A549 (cell line): ENCODE results near the gene CHID1. TPM values are rescaled to one million over a fixed set of nuclear protein-coding genes. Genes with fewer than 3 reads are reported as not detected.
A peak's percentile ranks its signal among the peaks of the same experiment; 100 is the strongest.

Experiments
- ATAC-seq, 2 experiments: fragments of 200-7000 bp in 1 of 2; fragments of >200 bp in 1 of 2; cut with Nextera tagmentation in 1 of 2; cut with Tn5 transposase in 1 of 2; 3 replicates each; pipeline versions ENCODE4 v1.8.0 to v1.9.1; 2018 to 2020; ENCODE audit warnings: mild to moderate bottlenecking in 1 of 2, moderate library complexity in 1 of 2
- CTCF ChIA-PET: fragments of 300-600 bp; sonication (Branson Sonifier 250); formaldehyde crosslinking; extraction: SDS; loops from one replicate; lab custom pipeline; 2021; ENCODE audit warnings: antibody characterized with exemption, inconsistent platforms; lab: Yijun Ruan, JAX
- POLR2A ChIA-PET: fragments of 350-600 bp; formaldehyde crosslinking; extraction: SDS; loops from one replicate; lab custom pipeline; 2021; ENCODE audit warnings: antibody characterized with exemption, inconsistent platforms; lab: Yijun Ruan, JAX
- DNase-seq, 2 experiments: peaks; one replicate each; pipeline versions ENCODE4 v3.0.0 to v3.0.0-alpha.2; 2011 to 2016; ENCODE audit warnings: low read depth in 1 of 2, low spot score in 1 of 2
- FAIRE-seq: peaks from 2 replicates; lab custom pipeline; 2011; peaks lifted over from hg19 to GRCh38; lab: Jason Lieb, UNC
- H3K27ac ChIP-seq, 2 experiments: fragments of >200 bp; sonication (Bioruptor Twin); formaldehyde crosslinking; 3 replicates each; pipeline ENCODE4 v1.5.1; 2016 to 2017
- H3K4me1 ChIP-seq: fragments of >200 bp; sonication (Bioruptor Twin); formaldehyde crosslinking; 3 replicates; pipeline ENCODE4 v1.6.1; 2016
- H3K4me2 ChIP-seq: fragments of >200 bp; sonication (Bioruptor Twin); formaldehyde crosslinking; 3 replicates; pipeline ENCODE4 v1.6.1; 2016
- H3K4me3 ChIP-seq: fragments of >200 bp; sonication (Bioruptor Twin); formaldehyde crosslinking; 3 replicates; pipeline ENCODE4 v1.5.1; 2016
- H3K9me3 ChIP-seq: fragments of >200 bp; sonication (Bioruptor Twin); formaldehyde crosslinking; 3 replicates; pipeline ENCODE4 v1.6.1; 2016
- BHLHE40 ChIP-seq: IDR thresholded peaks from 2 replicates; pipeline ENCODE4 v1.6.1; 2012; ENCODE audit warnings: low read depth, low read length, inconsistent platforms
- CBX2 ChIP-seq: fragments of 200-600 bp; sonication (generic); IDR thresholded peaks from 2 replicates; pipeline ENCODE4 v1.6.1; 2016; ENCODE audit warnings: low read depth, mild to moderate bottlenecking, borderline replicate concordance
- CEBPB ChIP-seq, 2 experiments: fragments of >200 bp in 1 of 2; sonication (Bioruptor Twin) in 1 of 2; formaldehyde crosslinking in 1 of 2; IDR thresholded peaks; 2 replicates each; pipeline ENCODE4 v1.6.1; 2012 to 2016
- CHD4 ChIP-seq: fragments of 200-600 bp; sonication (generic); IDR thresholded peaks from 2 replicates; pipeline ENCODE4 v1.6.1; 2016; ENCODE audit warnings: antibody characterized with exemption, mild to moderate bottlenecking, borderline replicate concordance
- CTCF ChIP-seq: fragments of >200 bp; sonication (Bioruptor Twin); formaldehyde crosslinking; IDR thresholded peaks from 3 replicates; pipeline ENCODE4 v1.5.1; 2016
- E2F6 ChIP-seq: IDR thresholded peaks from 2 replicates; pipeline ENCODE4 v1.6.1; 2012; ENCODE audit warnings: low read depth, borderline replicate concordance
- FOSL2 ChIP-seq, 2 experiments: fragments of 450-650 bp in 1 of 2; fragments of >200 bp in 1 of 2; sonication (Bioruptor Twin) in 1 of 2; formaldehyde crosslinking; IDR thresholded peaks; 2 replicates each; pipeline versions ENCODE4 v1.5.0 to v1.6.1; 2016 to 2020; ENCODE audit warnings: mild to moderate bottlenecking in 1 of 2, moderate library complexity in 1 of 2
- HDAC2 ChIP-seq: fragments of 200-600 bp; sonication (generic); IDR thresholded peaks from 2 replicates; pipeline ENCODE4 v1.6.1; 2016
- JUN ChIP-seq, 2 experiments: fragments of >200 bp; sonication (Bioruptor Twin); formaldehyde crosslinking; IDR thresholded peaks; 2 replicates in 1 of 2; 3 replicates in 1 of 2; pipeline ENCODE4 v1.6.1; 2016 to 2017
- JUNB ChIP-seq: fragments of >200 bp; sonication (Bioruptor Twin); formaldehyde crosslinking; IDR thresholded peaks from 2 replicates; pipeline ENCODE4 v1.6.1; 2016
- KDM1A ChIP-seq: fragments of 200-600 bp; sonication (generic); IDR thresholded peaks from 2 replicates; pipeline ENCODE4 v1.6.1; 2016; ENCODE audit warnings: low read depth, mild to moderate bottlenecking
- KDM5A ChIP-seq: fragments of 200-600 bp; sonication (generic); IDR thresholded peaks from 2 replicates; pipeline ENCODE4 v1.6.1; 2016; ENCODE audit warnings: antibody characterized with exemption, mild to moderate bottlenecking
- MAX ChIP-seq: IDR thresholded peaks from 2 replicates; pipeline ENCODE4 v1.6.1; 2012
- PHF8 ChIP-seq: fragments of 200-600 bp; sonication (generic); IDR thresholded peaks from 2 replicates; pipeline ENCODE4 v1.6.1; 2016; ENCODE audit warnings: low read depth, mild to moderate bottlenecking, antibody characterized with exemption, moderate library complexity, borderline replicate concordance
- POLR2A ChIP-seq: IDR thresholded peaks from 2 replicates; pipeline ENCODE4 v1.6.1; 2012; ENCODE audit warnings: mild to moderate bottlenecking, low read length
- POLR2AphosphoS2 ChIP-seq: conservative IDR thresholded peaks from 2 replicates; pipeline ENCODE4 v1.6.1; 2012; ENCODE audit warnings: low read length, improper control_type of control experiment, inconsistent platforms
- RNF2 ChIP-seq: fragments of 200-600 bp; sonication (generic); IDR thresholded peaks from 2 replicates; pipeline ENCODE4 v1.6.1; 2016; ENCODE audit warnings: low read depth, mild to moderate bottlenecking, antibody characterized with exemption, moderate library complexity, borderline replicate concordance
- SMC3 ChIP-seq: fragments of >200 bp; sonication (Bioruptor Twin); formaldehyde crosslinking; IDR thresholded peaks from 3 replicates; pipeline ENCODE4 v1.6.1; 2018; ENCODE audit warnings: inconsistent platforms
- ZFP36 ChIP-seq: fragments of 450-650 bp; IDR thresholded peaks from 2 replicates; pipeline ENCODE4 v1.6.1; 2014; ENCODE audit warnings: borderline replicate concordance; ENCODE audit not compliant: partially characterized antibody
- ZNF302 ChIP-seq: fragments of 250-450 bp; sonication (Bioruptor Pico); IDR thresholded peaks from 2 replicates; pipeline ENCODE4 v1.9.0; 2021; ENCODE audit warnings: inconsistent platforms, mild to moderate bottlenecking, moderate library complexity
- ZSCAN20 ChIP-seq: fragments of 250-450 bp; sonication (Bioruptor Pico); IDR thresholded peaks from 2 replicates; pipeline ENCODE4 v1.8.0; 2022; ENCODE audit warnings: mild to moderate bottlenecking, moderate library complexity
- WGBS: methylation state at CpG from one replicate; pipeline ENCODE4 v1.1.6; 2017; ENCODE audit errors: missing lambda C conversion rate; 5-methylcytosine and 5-hydroxymethylcytosine counted together
- polyA plus RNA-seq, 4 experiments: library from polyadenylated mRNA; depleted of rRNA in 3 of 4; stranded (reverse); fragments of >200 nt; fragmentation: RNase III in 1 of 4; extraction: RNeasy Plus Mini Kit Qiagen cat#74134 plus additional on column Dnase treatment in 1 of 4; gene quantifications; 2 replicates in 3 of 4; 3 replicates in 1 of 4; pipeline ENCODE4 v1.2.3, GENCODE V29; 2011 to 2017
- TF ChIP-seq, protein P1 (sequence below): fragments of 250-450 bp; sonication (Bioruptor Pico); IDR thresholded peaks from 2 replicates; pipeline ENCODE4 v1.5.0; 2020; ENCODE audit warnings: low read depth, mild to moderate bottlenecking, moderate library complexity
- TF ChIP-seq, protein P2 (sequence below): IDR thresholded peaks from 2 replicates; pipeline ENCODE4 v1.6.1; 2012
- TF ChIP-seq, protein P3 (sequence below): fragments of >200 bp; sonication (Bioruptor Twin); formaldehyde crosslinking; IDR thresholded peaks from 3 replicates; pipeline ENCODE4 v1.6.1; 2016
- TF ChIP-seq, protein P4 (sequence below): fragments of 450-650 bp; IDR thresholded peaks from 2 replicates; pipeline ENCODE4 v1.6.1; 2014; ENCODE audit warnings: antibody characterized with exemption

CHID1 gene
- polyA plus RNA-seq, 2 of the 4 experiments (the other 2 are of a cell fraction), result 53.8 to 70.6 TPM

GRCh38 chr11:911890-912219, 1.2 kb upstream of the CHID1 start:
- ChIA-PET POLR2A (interaction anchor here (1.0 kb wide), 1 partner anchor 10 kb away, joined by 4 read pairs; no protein-coding TSS in a partner anchor), CTCF (interaction anchor here (0.5 to 3.1 kb wide), 6 partner anchors 12 to 139 kb away, joined by 3 to 26 read pairs (median 6); partner anchors contain the start of gene AP2A2)
- peak overlapping the region; percentile 96 to 98; a peak in 5 of 6 replicates for H3K27ac ChIP-seq
- no peaks in the 10 kb centered on the region for H3K9me3 ChIP-seq
- ATAC-seq, result no peak
- TF ChIP-seq CEBPB (IDR thresholded peaks at IDR 0.05) (no peak), FOSL2 (IDR thresholded peaks at IDR 0.05) (no peak), FOSL2 (CRISPR knock-in tag; IDR thresholded peaks at IDR 0.05) (no peak), KDM5A (no peak), MAX (no peak), POLR2AphosphoS2 (no peak), POLR2A (no peak), SMC3 (no peak), ZNF302 (CRISPR knock-in tag) (no peak), RNF2 (no peak), CHD4 (no peak), CTCF (no peak), ZSCAN20 (CRISPR knock-in tag) (no peak), HDAC2 (no peak), KDM1A (no peak), ZFP36 (no peak), BHLHE40 (no peak), CBX2 (no peak), JUNB (no peak)
- TF ChIP-seq, protein P1, sequence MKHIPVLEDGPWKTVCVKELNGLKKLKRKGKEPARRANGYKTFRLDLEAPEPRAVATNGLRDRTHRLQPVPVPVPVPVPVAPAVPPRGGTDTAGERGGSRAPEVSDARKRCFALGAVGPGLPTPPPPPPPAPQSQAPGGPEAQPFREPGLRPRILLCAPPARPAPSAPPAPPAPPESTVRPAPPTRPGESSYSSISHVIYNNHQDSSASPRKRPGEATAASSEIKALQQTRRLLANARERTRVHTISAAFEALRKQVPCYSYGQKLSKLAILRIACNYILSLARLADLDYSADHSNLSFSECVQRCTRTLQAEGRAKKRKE, result no peak
- TF ChIP-seq, protein P2, sequence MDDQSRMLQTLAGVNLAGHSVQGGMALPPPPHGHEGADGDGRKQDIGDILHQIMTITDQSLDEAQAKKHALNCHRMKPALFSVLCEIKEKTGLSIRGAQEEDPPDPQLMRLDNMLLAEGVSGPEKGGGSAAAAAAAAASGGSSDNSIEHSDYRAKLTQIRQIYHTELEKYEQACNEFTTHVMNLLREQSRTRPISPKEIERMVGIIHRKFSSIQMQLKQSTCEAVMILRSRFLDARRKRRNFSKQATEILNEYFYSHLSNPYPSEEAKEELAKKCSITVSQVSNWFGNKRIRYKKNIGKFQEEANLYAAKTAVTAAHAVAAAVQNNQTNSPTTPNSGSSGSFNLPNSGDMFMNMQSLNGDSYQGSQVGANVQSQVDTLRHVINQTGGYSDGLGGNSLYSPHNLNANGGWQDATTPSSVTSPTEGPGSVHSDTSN, result no peak
- TF ChIP-seq, all 56 proteins: peak for 0
- peak overlapping the region; percentile 84; the same call in 2 of the 3 replicates for H3K4me3 ChIP-seq
- H3K4me2 ChIP-seq, result peak overlapping the region; percentile 96
- DNase-seq (no peak), FAIRE-seq (no peak)
- WGBS, result 95% methylated on average over 11 of the region's 11 CpGs
- H3K4me1 ChIP-seq, result peaks cover 14% of the 10 kb centered on the region

DNA sequence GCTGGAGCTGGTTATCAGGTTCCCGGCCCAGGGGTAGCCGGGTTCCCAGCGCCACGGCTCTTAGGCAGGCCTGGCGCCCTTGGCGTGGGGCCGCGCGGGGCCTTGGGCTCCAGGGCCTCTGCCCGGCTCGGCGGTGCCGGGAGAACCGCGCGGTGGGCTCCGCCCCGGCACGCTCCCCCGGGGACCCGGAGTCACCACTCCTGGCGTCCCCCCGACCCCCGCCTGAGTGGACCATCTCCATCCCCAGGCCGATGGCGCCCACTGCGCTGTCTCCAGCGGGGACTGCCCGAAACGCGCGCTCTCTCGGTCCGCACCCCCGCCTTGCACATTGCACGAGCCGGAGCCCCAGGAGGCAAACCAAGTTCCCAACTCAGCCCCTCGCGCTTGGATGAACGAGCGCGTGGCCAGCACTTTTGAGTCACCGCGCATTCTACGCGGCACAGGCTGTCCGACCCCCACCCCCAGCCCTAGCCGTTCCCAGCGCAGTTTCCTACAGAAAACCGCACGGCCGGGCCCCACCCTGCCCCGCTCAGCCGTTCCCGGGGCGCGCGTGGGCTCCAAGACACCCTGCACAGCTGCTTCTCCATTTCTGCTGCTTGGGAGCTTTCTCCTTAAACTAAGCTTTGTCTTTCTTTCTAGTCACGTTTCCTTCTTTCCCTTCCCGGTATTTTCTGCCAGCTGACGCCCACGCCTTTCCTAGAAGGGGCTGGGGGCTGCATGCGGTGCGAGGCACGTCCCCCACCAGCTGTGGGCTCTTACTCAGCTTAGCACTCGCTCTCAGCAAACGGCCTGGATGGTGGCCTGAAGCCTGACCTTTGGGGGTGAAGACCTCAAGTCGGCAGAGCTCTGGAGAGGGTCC, 650 bp upstream of the CHID1 start:
- ChIA-PET POLR2A (interaction anchor here (0.6 to 1.2 kb wide), 5 partner anchors 15 to 147 kb away, joined by 3 to 5 read pairs (median 4); partner anchors contain the start of gene RPLP2), CTCF (interaction anchor here (0.5 to 3.1 kb wide), 5 partner anchors 13 to 140 kb away, joined by 3 to 26 read pairs (median 6); partner anchors contain the start of gene AP2A2)
- H3K27ac ChIP-seq, result peak overlapping the region; percentile 96 to 98
- H3K4me1 ChIP-seq, result peaks cover 14% of the 10 kb centered on the region
- FAIRE-seq (no peak), ATAC-seq (peak; percentile 60 to 70), DNase-seq (peak in 1 of 2 experiments; percentile 35)
- peak overlapping the region; percentile 96 for H3K4me2 ChIP-seq
- 40% methylated on average over 31 of the region's 68 CpGs for WGBS
- peak overlapping the region; percentile 84 for H3K4me3 ChIP-seq
- H3K9me3 ChIP-seq, result no peaks in the 10 kb centered on the region
- TF ChIP-seq RNF2 (peak; percentile 11; the same call in 1 of the 2 replicates), PHF8 (peak; percentile 55; the same call in 1 of the 2 replicates), POLR2A (peak; percentile 43), E2F6 (peak; percentile 73; the same call in 1 of the 2 replicates), JUN (IDR thresholded peaks at IDR 0.05) (peak; percentile 48 to 51; a peak in 4 of 5 replicates), MAX (peak; percentile 69)
- TF ChIP-seq, protein P3, sequence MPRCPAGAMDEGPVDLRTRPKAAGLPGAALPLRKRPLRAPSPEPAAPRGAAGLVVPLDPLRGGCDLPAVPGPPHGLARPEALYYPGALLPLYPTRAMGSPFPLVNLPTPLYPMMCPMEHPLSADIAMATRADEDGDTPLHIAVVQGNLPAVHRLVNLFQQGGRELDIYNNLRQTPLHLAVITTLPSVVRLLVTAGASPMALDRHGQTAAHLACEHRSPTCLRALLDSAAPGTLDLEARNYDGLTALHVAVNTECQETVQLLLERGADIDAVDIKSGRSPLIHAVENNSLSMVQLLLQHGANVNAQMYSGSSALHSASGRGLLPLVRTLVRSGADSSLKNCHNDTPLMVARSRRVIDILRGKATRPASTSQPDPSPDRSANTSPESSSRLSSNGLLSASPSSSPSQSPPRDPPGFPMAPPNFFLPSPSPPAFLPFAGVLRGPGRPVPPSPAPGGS, result peak; percentile 11; the same call in 1 of the 3 replicates
- TF ChIP-seq, protein P4, sequence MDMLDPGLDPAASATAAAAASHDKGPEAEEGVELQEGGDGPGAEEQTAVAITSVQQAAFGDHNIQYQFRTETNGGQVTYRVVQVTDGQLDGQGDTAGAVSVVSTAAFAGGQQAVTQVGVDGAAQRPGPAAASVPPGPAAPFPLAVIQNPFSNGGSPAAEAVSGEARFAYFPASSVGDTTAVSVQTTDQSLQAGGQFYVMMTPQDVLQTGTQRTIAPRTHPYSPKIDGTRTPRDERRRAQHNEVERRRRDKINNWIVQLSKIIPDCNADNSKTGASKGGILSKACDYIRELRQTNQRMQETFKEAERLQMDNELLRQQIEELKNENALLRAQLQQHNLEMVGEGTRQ, result no peak
- TF ChIP-seq, protein P1, result no peak
